Activated T-cell treated with anti-CD3 and anti-CD28 coated beads, Interleukin-2, amount 50 U/mL, for 72 hours (primary cell): ENCODE measurements around the gene CFAP20DC. TPM values are rescaled to one million over a fixed set of nuclear protein-coding genes. Genes with fewer than 3 reads are reported as not detected.

Experiments
- ATAC-seq, 2 donors: fragments of 150-1000 bp; cut with Tn5 transposase; replicated peaks in 1 of 2; 2 replicates each; pipeline ENCODE4 v1.10.0; 2021; ENCODE audit warnings: moderate library complexity in 2 of 2, mild to moderate bottlenecking in 1 of 2
- DNase-seq, 2 donors: peaks; one replicate each; pipeline ENCODE4 v3.0.0; 2021 to 2022; ENCODE audit warnings: mixed read lengths in 1 of 2
- H3K27ac Mint-ChIP-seq: one replicate; pipeline ENCODE4 v1.8.0; 2022; ENCODE audit warnings: mild to moderate bottlenecking, moderate library complexity, mixed read lengths
- H3K27me3 Mint-ChIP-seq: one replicate; pipeline ENCODE4 v1.8.0; 2022; ENCODE audit warnings: low read depth, mixed read lengths
- H3K36me3 Mint-ChIP-seq, 2 donors: one replicate each; pipeline ENCODE4 v1.8.0; 2022; ENCODE audit warnings: mixed read lengths in 2 of 2, mild to moderate bottlenecking in 1 of 2; ENCODE audit not compliant: insufficient read depth in 2 of 2
- H3K4me1 Mint-ChIP-seq: one replicate; pipeline ENCODE4 v1.8.0; 2022; ENCODE audit warnings: low read depth, mixed read lengths
- H3K4me3 Mint-ChIP-seq, 2 donors: one replicate each; pipeline ENCODE4 v1.8.0; 2022; ENCODE audit warnings: mild to moderate bottlenecking in 2 of 2, mixed read lengths in 2 of 2, moderate library complexity in 2 of 2
- H3K9me3 Mint-ChIP-seq, 2 donors: one replicate each; pipeline ENCODE4 v1.8.0; 2022; ENCODE audit warnings: mixed read lengths in 2 of 2
- total RNA-seq, 2 donors: library from RNA; stranded (reverse); gene quantifications; one replicate each; pipeline ENCODE4 v1.2.3, GENCODE V29; 2022

Gene CFAP20DC
- total RNA-seq, 2 donors from 2014 or later = 2.0 to 2.8 TPM

GRCh38 chr3:59006634-59007517 lies 42.9 kb downstream of the CFAP20DC start:
- Mint-ChIP-seq H3K4me3 (no peak overlapping the region), H3K27ac (no peak overlapping the region), H3K36me3 (peaks cover 0 to 2% of the 10 kb centered on the region in 2 donors), H3K4me1 (no peaks in the 10 kb centered on the region), H3K27me3 (peaks cover 8% of the 10 kb centered on the region), H3K9me3 (no peaks in the 10 kb centered on the region)
- DNase-seq (no peak), ATAC-seq (no peak)

DNA sequence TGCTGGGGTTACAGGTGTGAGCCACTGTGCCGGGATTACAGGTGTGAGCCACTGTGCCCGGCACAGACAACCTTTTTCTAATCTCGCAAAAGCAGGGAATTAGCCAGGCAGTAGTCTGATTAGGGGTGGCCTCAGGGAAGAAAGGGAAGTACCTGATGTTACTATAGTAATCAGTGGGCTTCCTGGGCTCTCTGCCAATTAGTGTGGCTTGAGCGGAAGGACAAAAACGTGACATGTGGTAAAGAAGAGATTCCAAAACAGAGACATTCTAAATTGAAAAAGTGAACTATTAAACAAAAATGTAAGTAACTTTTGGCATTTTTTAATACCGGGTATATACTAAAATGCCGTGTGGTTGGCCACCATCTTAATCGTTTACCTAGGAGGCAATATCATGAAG lies 48.1 kb downstream of the CFAP20DC start:
- H3K27ac Mint-ChIP-seq = no peak overlapping the region
- no peak overlapping the region for H3K4me3 Mint-ChIP-seq
- peaks cover 11% of the 10 kb centered on the region for H3K4me1 Mint-ChIP-seq
- no peak for ATAC-seq
- no peaks in the 10 kb centered on the region for H3K9me3 Mint-ChIP-seq
- H3K27me3 Mint-ChIP-seq = peaks cover 24% of the 10 kb centered on the region
- no peaks in the 10 kb centered on the region for H3K36me3 Mint-ChIP-seq
- DNase-seq = no peak

DNA sequence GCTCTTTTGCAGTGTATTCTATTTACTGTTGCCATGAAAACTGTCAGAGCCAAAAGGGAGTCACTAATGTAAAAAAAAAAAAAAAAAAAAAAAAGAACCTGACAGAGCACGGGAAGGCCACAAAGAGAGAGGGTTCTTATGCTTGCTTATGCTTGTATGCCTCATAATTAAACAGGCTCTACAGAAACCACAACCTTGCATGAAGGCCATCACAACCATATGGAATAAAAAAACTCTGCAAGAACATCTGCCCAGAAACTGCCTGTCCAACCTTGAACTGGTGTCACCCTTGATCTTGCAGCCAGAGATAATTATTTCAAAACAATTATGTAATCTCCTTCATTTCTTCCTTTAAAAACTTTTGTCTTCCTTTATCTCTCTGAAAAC lies 50.1 kb downstream of the CFAP20DC start:
- H3K27me3 Mint-ChIP-seq = peaks cover 24% of the 10 kb centered on the region
- H3K4me3 Mint-ChIP-seq = no peak overlapping the region
- ATAC-seq = no peak
- no peaks in the 10 kb centered on the region for H3K9me3 Mint-ChIP-seq
- no peaks in the 10 kb centered on the region for H3K36me3 Mint-ChIP-seq
- peaks cover 15% of the 10 kb centered on the region for H3K4me1 Mint-ChIP-seq
- DNase-seq = no peak
- no peak overlapping the region for H3K27ac Mint-ChIP-seq

DNA sequence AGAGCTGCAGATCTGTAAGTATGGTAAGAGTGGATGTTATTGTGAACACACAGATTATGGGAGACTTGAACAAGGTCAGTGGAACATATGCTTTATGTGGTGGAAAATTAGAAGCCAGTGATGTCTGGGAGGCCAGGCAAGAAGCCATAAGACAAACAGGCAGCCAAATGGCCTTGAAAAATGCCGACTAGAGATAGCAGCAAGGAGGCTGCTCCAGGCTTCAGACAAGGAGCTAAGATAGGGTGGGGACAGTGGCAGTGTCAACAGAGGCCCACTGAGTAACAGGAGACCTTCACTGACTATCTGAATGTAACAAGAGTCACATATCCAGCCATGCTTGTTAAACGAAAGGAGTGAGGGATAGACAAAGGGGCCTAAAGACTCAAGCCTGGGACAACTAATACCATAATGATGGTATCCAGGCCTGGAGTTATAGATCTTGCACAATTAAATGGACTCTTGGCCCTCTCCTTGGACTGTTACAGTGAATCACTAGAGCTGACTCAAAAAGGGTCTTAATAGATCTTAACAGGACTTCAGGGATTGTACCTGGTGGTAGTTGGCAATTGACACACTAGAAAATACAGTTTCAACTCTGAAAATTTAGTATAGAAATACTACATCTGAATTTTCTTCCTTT lies 50.6 kb downstream of the CFAP20DC start:
- Mint-ChIP-seq H3K36me3 (no peaks in the 10 kb centered on the region), H3K27me3 (peaks cover 24% of the 10 kb centered on the region), H3K4me1 (peaks cover 18% of the 10 kb centered on the region), H3K9me3 (no peaks in the 10 kb centered on the region), H3K4me3 (no peak overlapping the region), H3K27ac (peak overlapping the region; percentile 16)
- ATAC-seq (no peak), DNase-seq (no peak)

DNA sequence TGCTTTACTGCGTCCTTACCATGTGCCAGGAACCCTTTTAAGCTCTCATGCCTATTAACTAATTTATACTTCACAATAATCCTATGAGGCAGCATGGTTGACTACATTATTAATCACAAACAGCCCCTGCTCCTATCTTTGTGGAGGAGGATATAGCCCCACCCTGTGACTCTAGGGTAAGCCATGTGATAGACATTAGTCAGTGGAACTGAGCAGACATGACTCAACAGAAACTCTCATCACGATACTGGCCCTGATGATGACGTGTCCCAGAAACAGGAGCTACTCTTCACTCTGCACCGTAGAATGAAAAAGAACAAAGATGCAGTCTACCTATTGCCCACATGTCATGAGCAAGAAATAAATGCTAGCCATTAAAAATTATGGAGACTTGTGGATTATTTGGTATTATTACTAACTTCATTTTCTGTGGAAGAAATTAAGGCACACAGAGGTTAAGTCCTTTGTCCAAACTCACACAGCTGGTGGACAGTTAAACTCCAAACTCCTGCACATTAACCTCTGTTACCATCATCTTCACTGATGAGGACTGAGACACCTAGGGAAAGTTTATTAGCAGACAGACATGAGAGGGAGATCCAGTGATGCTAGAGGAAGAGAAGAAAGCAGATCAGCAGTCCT lies 51.2 kb downstream of the CFAP20DC start:
- Mint-ChIP-seq H3K9me3 (no peaks in the 10 kb centered on the region), H3K36me3 (no peaks in the 10 kb centered on the region), H3K27ac (peak overlapping the region; percentile 16), H3K4me1 (peaks cover 18% of the 10 kb centered on the region), H3K27me3 (peaks cover 24% of the 10 kb centered on the region), H3K4me3 (peak overlapping the region in 1 of 2 donors; percentile 8)
- DNase-seq = peak; percentile 31 to 36
- ATAC-seq = peak; percentile 99 to 100

DNA sequence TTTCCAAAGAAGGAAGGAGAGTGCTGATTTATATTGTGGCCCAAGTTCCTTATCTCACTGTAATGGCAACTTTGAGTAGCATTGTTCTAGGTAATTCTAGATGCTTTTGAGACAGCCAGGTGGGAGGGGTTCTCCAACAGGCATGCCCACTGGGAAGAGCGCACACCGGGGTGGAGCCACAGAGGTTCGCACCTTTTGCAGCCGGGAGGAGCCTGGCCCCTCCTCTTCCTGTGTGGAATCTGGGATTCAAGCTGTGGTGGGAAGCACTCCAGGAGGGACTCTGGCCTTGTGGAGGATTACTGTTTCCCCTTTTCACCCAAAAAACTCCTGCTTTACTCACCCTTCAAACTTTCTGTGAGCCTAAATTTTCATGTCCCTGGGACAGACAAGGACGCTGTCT lies 53.1 kb downstream of the CFAP20DC start:
- DNase-seq (no peak), ATAC-seq (no peak)
- Mint-ChIP-seq H3K9me3 (no peaks in the 10 kb centered on the region), H3K4me3 (no peak overlapping the region), H3K36me3 (no peaks in the 10 kb centered on the region), H3K27ac (no peak overlapping the region), H3K4me1 (peaks cover 17% of the 10 kb centered on the region), H3K27me3 (peaks cover 15% of the 10 kb centered on the region)

GRCh38 chr3:58994746-58995330 lies 55.0 kb downstream of the CFAP20DC start:
- H3K27me3 Mint-ChIP-seq = no peaks in the 10 kb centered on the region
- H3K4me1 Mint-ChIP-seq = peaks cover 14% of the 10 kb centered on the region
- no peak overlapping the region for H3K27ac Mint-ChIP-seq
- ATAC-seq (no peak), DNase-seq (peak; percentile 34 to 47)
- no peaks in the 10 kb centered on the region for H3K9me3 Mint-ChIP-seq
- H3K4me3 Mint-ChIP-seq = peak overlapping the region in 1 of 2 donors; percentile 14
- H3K36me3 Mint-ChIP-seq = no peaks in the 10 kb centered on the region

- Mint-ChIP-seq H3K9me3 (no peaks in the 10 kb centered on the region), H3K4me1 (peaks cover 9% of the 10 kb centered on the region), H3K36me3 (no peaks in the 10 kb centered on the region), H3K27me3 (no peaks in the 10 kb centered on the region), H3K27ac (no peak overlapping the region), H3K4me3 (no peak overlapping the region)
- ATAC-seq = no peak
- DNase-seq = no peak
These were observed 56.3 kb downstream of the CFAP20DC start for GRCh38 chr3:58993547-58993946.

GRCh38 chr3:58991623-58992022 lies 58.2 kb downstream of the CFAP20DC start:
- Mint-ChIP-seq H3K9me3 (no peaks in the 10 kb centered on the region), H3K36me3 (no peaks in the 10 kb centered on the region), H3K4me3 (no peak overlapping the region), H3K27ac (no peak overlapping the region), H3K4me1 (peaks cover 6% of the 10 kb centered on the region), H3K27me3 (no peaks in the 10 kb centered on the region)
- ATAC-seq = no peak
- no peak for DNase-seq

DNA sequence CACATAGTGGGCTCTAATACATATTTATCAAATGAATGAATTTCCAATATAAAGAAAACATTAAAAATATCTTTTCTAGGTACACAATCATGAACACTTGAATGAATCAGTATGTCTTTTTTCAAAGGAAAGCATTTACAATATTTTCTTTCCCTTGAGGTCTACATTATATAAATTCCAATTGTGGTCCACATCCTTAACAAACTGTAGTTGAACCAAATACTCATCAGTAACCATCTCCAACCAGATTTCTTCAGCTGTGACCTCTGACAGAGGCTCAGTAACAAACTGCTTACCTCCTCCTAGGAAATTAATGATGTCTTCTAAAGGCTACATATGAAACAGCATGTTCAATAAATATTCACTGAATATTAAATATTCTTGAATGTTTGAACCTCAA lies 58.8 kb downstream of the CFAP20DC start:
- H3K9me3 Mint-ChIP-seq = no peaks in the 10 kb centered on the region
- no peak overlapping the region for H3K27ac Mint-ChIP-seq
- peaks cover 6% of the 10 kb centered on the region for H3K4me1 Mint-ChIP-seq
- H3K27me3 Mint-ChIP-seq = no peaks in the 10 kb centered on the region
- no peak overlapping the region for H3K4me3 Mint-ChIP-seq
- H3K36me3 Mint-ChIP-seq = no peaks in the 10 kb centered on the region
- no peak for DNase-seq
- ATAC-seq = no peak

DNA sequence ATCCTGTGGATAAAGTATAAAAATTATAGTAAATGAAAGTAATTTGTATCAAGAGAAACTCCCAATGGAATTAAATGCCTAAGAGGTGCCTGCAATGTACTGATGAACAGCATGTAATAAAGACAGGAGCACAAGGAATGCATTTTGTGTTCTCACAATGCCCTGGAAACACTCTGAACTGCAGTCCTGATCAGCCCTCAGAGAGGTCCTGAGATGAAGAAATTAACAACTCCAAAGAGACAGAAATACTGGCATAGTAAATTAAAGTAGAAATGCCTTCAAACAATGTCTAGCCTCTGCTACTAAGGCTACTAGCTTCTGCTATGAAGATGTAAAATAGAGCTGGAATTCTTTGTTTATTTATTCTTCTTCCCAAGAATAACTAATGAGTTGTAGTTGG lies 59.9 kb downstream of the CFAP20DC start:
- Mint-ChIP-seq H3K36me3 (no peaks in the 10 kb centered on the region), H3K27me3 (no peaks in the 10 kb centered on the region), H3K4me3 (no peak overlapping the region), H3K4me1 (peaks cover 5% of the 10 kb centered on the region), H3K9me3 (no peaks in the 10 kb centered on the region), H3K27ac (no peak overlapping the region)
- ATAC-seq (no peak), DNase-seq (no peak)

GRCh38 chr3:58989163-58989562 lies 60.7 kb downstream of the CFAP20DC start:
- ATAC-seq (no peak), DNase-seq (no peak)
- Mint-ChIP-seq H3K36me3 (no peaks in the 10 kb centered on the region), H3K4me3 (no peak overlapping the region), H3K4me1 (no peaks in the 10 kb centered on the region), H3K27ac (no peak overlapping the region), H3K27me3 (no peaks in the 10 kb centered on the region), H3K9me3 (no peaks in the 10 kb centered on the region)

- H3K27ac Mint-ChIP-seq = no peak overlapping the region
These were observed 61.8 kb downstream of the CFAP20DC start for GRCh38 chr3:58988041-58988440.

More at GRCh38 chr3:58988041-58988440, 61.8 kb downstream of the CFAP20DC start:
- DNase-seq (no peak), ATAC-seq (no peak)
- Mint-ChIP-seq H3K9me3 (no peaks in the 10 kb centered on the region), H3K4me3 (no peak overlapping the region), H3K36me3 (no peaks in the 10 kb centered on the region), H3K27me3 (peaks cover 6% of the 10 kb centered on the region), H3K4me1 (no peaks in the 10 kb centered on the region)
